HUES64 (cell line): ENCODE data around the gene ZFP1.

Experiments used
- H3K27ac ChIP-seq: 2 replicates; pipeline ENCODE4 v1.7.0; 2013; ENCODE audit warnings: low read depth, low read length, inconsistent platforms
- H3K27me3 ChIP-seq: 2 replicates; pipeline ENCODE4 v1.6.1; 2013; ENCODE audit warnings: mild to moderate bottlenecking, low read length; ENCODE audit not compliant: insufficient read depth
- H3K36me3 ChIP-seq: 2 replicates; pipeline ENCODE4 v1.6.1; 2013; ENCODE audit warnings: mild to moderate bottlenecking, low read length; ENCODE audit not compliant: insufficient read depth
- H3K4me1 ChIP-seq: 2 replicates; pipeline ENCODE4 v1.6.1; 2013; ENCODE audit warnings: mild to moderate bottlenecking, low read length, moderate library complexity; ENCODE audit not compliant: insufficient read depth
- H3K4me3 ChIP-seq: 2 replicates; pipeline ENCODE4 v1.5.1; 2013; ENCODE audit warnings: mild to moderate bottlenecking, low read length, moderate library complexity
- H3K9ac ChIP-seq: 2 replicates; pipeline ENCODE4 v1.6.1; 2013; ENCODE audit warnings: mild to moderate bottlenecking, low read depth, low read length
- H3K9me3 ChIP-seq: 2 replicates; pipeline ENCODE4 v1.6.1; 2013; ENCODE audit warnings: low read depth, low read length; ENCODE audit not compliant: insufficient read depth
- WGBS: fragments of 150-250, 120-280 bp; methylation state at CpG from one replicate; pipeline ENCODE4 v1.1.7; 2013; ENCODE audit warnings: missing lambda C conversion rate; 5-methylcytosine and 5-hydroxymethylcytosine counted together

Gene ZFP1

GRCh38 chr16:75218256-75219076, 70.1 kb downstream of the ZFP1 start, which contains the start of gene CTRB1:
Gene CTRB1, plus strand, starts transcription at chr16:75218988. Its CDS starts 20 bp downstream, at chr16:75219008.
- no peak within 1 kb of the TSS for H3K27ac ChIP-seq

GRCh38 chr16:75219088-75219487, 70.8 kb downstream of the ZFP1 start:
- H3K36me3 ChIP-seq, result no peaks in the 10 kb centered on the region
- H3K27me3 ChIP-seq, result no peaks in the 10 kb centered on the region
- no peak overlapping the region for H3K4me3 ChIP-seq
- no peaks in the 10 kb centered on the region for H3K9me3 ChIP-seq
- H3K9ac ChIP-seq, result no peak overlapping the region
- WGBS, result 86% methylated on average over 4 of the region's 4 CpGs
- H3K27ac ChIP-seq, result no peak overlapping the region
- H3K4me1 ChIP-seq, result no peaks in the 10 kb centered on the region

More at GRCh38 chr16:75218256-75219076, 70.1 kb downstream of the ZFP1 start, which contains the start of gene CTRB1:
- no peaks in the 10 kb centered on the region for H3K27me3 ChIP-seq
- no peaks in the 10 kb centered on the region for H3K9me3 ChIP-seq
- H3K4me1 ChIP-seq, result no peaks in the 10 kb centered on the region
- H3K9ac ChIP-seq, result no peak within 1 kb of the TSS
- H3K36me3 ChIP-seq, result no peaks in the 10 kb centered on the region
- no peak within 1 kb of the TSS for H3K4me3 ChIP-seq
- WGBS, result 87% methylated on average over 19 of the region's 19 CpGs

GRCh38 chr16:75219838-75220237, 71.5 kb downstream of the ZFP1 start:
- Histone ChIP-seq H3K9ac (no peak overlapping the region), H3K36me3 (no peaks in the 10 kb centered on the region), H3K27me3 (no peaks in the 10 kb centered on the region), H3K4me3 (no peak overlapping the region), H3K27ac (no peak overlapping the region), H3K9me3 (no peaks in the 10 kb centered on the region), H3K4me1 (no peaks in the 10 kb centered on the region)
- 85% methylated on average over 5 of the region's 5 CpGs for WGBS
